ENCODE results near the gene COQ8B.

DNA sequence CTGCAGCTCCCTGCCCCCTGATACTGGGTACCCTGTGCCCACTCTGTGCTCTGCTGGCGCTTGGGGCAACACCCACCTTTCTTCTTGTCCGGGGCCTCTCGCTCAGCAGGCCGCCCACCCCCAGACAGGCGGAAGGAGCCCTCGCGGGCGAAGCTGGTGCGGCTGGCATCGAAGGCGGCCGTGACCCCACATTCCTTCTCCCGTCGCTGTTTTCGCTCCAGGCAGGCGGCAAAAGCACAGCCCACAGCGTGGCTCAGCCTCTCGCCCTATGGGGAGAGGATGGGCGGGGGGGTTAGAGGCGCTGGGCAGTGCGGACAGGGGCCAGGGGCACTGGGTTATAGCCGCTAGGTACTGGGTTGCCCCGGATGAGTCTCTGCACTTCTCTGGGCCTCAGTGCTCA is 39.5 kb downstream of the COQ8B start:
- TF ChIP-seq, protein P1, sequence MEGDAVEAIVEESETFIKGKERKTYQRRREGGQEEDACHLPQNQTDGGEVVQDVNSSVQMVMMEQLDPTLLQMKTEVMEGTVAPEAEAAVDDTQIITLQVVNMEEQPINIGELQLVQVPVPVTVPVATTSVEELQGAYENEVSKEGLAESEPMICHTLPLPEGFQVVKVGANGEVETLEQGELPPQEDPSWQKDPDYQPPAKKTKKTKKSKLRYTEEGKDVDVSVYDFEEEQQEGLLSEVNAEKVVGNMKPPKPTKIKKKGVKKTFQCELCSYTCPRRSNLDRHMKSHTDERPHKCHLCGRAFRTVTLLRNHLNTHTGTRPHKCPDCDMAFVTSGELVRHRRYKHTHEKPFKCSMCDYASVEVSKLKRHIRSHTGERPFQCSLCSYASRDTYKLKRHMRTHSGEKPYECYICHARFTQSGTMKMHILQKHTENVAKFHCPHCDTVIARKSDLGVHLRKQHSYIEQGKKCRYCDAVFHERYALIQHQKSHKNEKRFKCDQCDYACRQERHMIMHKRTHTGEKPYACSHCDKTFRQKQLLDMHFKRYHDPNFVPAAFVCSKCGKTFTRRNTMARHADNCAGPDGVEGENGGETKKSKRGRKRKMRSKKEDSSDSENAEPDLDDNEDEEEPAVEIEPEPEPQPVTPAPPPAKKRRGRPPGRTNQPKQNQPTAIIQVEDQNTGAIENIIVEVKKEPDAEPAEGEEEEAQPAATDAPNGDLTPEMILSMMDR (IDR thresholded peaks at IDR 0.05; ENCODE audit: low read depth, low read length) = no peak
- TF ChIP-seq, protein P2, sequence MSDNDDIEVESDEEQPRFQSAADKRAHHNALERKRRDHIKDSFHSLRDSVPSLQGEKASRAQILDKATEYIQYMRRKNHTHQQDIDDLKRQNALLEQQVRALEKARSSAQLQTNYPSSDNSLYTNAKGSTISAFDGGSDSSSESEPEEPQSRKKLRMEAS (IDR thresholded peaks at IDR 0.05; ENCODE audit: low read depth, low read length) = no peak
